HG03432 (cell line): ENCODE results near the gene GJA3.

ENCODE experiments used
- ATAC-seq: cut with Tn5 transposase; IDR thresholded peaks from one replicate; pipeline ENCODE4 v1.9.1; 2021; ENCODE audit warnings: mild to moderate bottlenecking, moderate library complexity; ENCODE audit not compliant: unreplicated experiment

Gene GJA3

GRCh38 chr13:20101467-20102316 is 59.2 kb downstream of the GJA3 start:
- ATAC-seq: no peak

GRCh38 chr13:20099319-20099718 is 61.5 kb downstream of the GJA3 start:
- no peak for ATAC-seq

- ATAC-seq: no peak
Observed at GRCh38 chr13:20093951-20094350, 66.9 kb downstream of the GJA3 start.

- no peak for ATAC-seq
Observed at GRCh38 chr13:20090349-20090748, 70.5 kb downstream of the GJA3 start.
